ENCODE data around the gene LRIG1.

LRIG1 gene

DNA sequence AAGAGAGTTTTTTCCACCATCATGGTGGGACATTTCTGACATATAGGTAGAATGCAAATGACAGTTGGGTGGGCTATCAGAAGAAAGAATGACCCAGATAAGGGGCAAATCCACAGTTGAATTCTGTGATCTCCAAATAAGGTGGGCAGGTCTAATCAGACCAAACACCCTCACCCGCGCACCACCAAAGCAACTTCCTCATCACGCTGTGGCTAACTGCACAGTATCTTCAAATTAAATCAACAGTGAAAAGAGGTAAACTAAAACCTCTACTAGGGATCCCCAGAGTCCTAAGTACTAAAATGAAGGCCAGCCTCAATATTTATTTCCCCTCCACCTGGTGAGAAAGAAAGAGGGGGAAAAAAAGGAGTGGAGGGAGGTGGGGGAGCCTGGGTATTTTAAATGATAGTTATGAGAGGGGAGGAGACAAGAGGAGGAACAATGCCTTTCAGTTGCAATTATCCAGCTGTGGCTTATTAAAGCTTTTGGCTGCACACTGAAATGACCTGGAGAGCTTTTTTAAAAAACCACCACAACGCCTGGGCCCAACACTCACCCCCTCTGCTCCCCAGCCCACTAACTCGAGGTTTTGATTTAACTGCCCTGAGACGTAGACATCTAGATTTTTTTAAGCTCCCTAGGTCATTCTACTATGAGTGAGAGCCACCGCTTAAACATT lies 61.0 kb downstream of the LRIG1 start:
- TF ChIP-seq, protein P1, sequence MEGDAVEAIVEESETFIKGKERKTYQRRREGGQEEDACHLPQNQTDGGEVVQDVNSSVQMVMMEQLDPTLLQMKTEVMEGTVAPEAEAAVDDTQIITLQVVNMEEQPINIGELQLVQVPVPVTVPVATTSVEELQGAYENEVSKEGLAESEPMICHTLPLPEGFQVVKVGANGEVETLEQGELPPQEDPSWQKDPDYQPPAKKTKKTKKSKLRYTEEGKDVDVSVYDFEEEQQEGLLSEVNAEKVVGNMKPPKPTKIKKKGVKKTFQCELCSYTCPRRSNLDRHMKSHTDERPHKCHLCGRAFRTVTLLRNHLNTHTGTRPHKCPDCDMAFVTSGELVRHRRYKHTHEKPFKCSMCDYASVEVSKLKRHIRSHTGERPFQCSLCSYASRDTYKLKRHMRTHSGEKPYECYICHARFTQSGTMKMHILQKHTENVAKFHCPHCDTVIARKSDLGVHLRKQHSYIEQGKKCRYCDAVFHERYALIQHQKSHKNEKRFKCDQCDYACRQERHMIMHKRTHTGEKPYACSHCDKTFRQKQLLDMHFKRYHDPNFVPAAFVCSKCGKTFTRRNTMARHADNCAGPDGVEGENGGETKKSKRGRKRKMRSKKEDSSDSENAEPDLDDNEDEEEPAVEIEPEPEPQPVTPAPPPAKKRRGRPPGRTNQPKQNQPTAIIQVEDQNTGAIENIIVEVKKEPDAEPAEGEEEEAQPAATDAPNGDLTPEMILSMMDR (IDR thresholded peaks at IDR 0.05; ENCODE audit: control insufficient read depth, extremely low read depth, insufficient read depth), result no peak
- no peak for DNase-seq (ENCODE audit: low read depth)
- H3K4me3 ChIP-seq (ENCODE audit: low read depth, low read length), result no peak overlapping the region

DNA sequence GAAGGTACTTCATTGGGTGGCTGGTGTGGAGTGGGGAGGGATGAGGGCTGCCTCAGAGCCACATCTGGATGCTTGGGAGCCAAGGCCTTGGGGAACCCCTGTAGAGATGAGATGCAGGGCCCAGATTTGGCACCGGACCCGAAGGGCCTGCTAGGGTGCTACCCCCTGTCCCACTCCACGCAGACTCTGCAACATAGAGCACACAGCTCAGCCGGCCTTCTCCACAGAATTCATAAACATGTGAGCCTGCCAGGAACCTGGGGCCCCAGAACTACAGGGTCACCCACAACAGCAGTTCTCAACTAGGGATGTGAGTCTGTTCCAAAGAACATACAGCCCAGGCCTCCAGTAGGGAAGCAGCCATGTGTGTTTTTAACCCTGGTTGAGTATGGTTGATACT lies 62.8 kb downstream of the LRIG1 start:
- no peak overlapping the region for H3K4me3 ChIP-seq (ENCODE audit: low read depth, low read length)
- TF ChIP-seq, protein P1 (IDR thresholded peaks at IDR 0.05; ENCODE audit: control insufficient read depth, extremely low read depth, insufficient read depth), result no peak

DNA sequence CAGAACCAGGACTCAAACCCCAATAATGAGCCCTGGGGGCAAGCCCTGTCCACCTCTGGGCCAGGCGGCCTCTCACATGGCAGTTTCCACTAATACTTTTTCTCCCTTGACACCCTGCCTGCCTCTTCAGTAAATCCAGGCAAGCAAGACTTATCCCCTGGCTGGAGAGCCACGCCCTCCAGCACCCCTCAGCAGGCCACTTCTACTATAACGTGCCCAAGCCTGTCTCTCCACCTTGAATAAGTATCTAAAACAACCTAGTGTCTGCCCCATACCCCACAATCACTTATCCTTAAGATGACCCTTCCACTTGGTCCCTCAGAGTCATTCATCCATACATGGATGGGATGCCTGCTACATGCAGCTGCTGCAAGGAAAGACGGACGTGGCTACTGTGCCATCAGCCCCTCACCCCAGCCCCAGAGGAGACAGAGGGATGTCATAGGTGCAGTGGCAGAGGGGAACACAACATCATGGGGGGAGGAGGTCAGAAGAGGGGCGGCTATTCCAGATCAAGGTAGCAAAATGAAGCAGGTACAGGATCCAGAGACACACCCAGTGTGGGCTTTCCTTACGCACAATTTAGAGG lies 63.4 kb downstream of the LRIG1 start:
- no peak overlapping the region for H3K4me3 ChIP-seq (ENCODE audit: low read depth, low read length)
- no peak for DNase-seq (ENCODE audit: low read depth)
- TF ChIP-seq, protein P1 (IDR thresholded peaks at IDR 0.05; ENCODE audit: control insufficient read depth, extremely low read depth, insufficient read depth), result no peak

More for the DNA sequence above, 62.8 kb downstream of the LRIG1 start:
- no peak for DNase-seq (ENCODE audit: low read depth)

DNA sequence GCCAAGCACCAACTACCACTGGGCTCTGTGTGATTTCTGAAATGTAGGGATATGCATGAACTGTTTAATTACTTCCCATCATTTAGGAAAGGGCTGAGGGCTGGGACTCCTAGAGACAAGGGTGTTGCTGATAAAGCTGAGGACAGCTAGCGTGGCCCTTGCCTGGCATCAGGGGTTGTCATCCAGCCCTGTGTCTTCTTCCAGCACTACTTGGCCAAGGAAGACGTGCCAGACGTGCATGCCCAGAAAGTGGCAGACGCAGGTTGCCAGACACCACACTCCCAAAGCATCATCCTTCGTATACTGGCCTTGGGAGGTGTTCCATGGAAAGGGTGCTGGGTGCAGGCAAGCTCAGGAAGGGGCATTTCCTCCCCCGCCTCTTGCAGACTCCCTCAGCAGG lies 64.8 kb downstream of the LRIG1 start:
- DNase-seq (ENCODE audit: low read depth), result no peak
- H3K4me3 ChIP-seq (ENCODE audit: low read depth, low read length), result no peak overlapping the region
- TF ChIP-seq, protein P1 (IDR thresholded peaks at IDR 0.05; ENCODE audit: control insufficient read depth, extremely low read depth, insufficient read depth), result no peak

DNA sequence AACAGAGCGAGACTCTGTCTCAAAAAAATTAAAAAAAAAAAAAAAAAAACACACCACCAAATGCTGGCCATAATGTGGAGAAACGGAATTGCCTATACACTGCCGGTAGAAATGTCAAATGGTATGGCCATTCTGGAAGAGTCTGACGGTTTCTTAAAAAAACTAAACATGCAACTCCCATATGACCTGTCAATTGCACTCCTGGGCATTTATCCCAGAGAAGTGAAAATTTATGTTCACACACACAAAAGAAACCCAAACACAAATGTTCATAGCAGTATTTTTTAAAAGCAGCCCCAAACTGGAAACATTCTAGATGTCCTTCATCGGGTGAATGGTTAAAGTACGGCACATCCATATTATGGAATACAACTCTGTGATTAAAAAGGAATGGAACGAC lies 66.1 kb downstream of the LRIG1 start:
- DNase-seq (ENCODE audit: low read depth), result no peak
- H3K4me3 ChIP-seq (ENCODE audit: low read depth, low read length), result no peak overlapping the region
- TF ChIP-seq, protein P1 (IDR thresholded peaks at IDR 0.05; ENCODE audit: control insufficient read depth, extremely low read depth, insufficient read depth), result no peak

DNA sequence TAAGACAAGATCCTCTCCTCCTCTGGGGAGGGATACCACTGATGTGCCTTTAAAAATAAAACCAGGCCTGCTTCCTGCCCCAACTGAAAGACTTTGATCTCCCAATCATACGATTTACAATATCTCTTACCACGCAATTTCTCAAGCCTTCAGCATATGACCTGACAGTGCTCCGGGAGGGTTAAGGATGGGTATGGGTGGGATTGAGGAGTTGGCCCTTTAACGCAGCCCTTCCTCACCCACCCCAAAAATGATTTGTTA lies 67.4 kb downstream of the LRIG1 start:
- no peak for DNase-seq (ENCODE audit: low read depth)
- TF ChIP-seq, protein P1 (IDR thresholded peaks at IDR 0.05; ENCODE audit: control insufficient read depth, extremely low read depth, insufficient read depth), result no peak
- H3K4me3 ChIP-seq (ENCODE audit: low read depth, low read length), result no peak overlapping the region
